HCT116 (cell line): ENCODE measurements around the gene C1orf167. TPM values are rescaled to one million over a fixed set of nuclear protein-coding genes. Genes with fewer than 3 reads are reported as not detected.

ENCODE experiments used
- ATAC-seq: fragments of 200-7000 bp; cut with Tn5 transposase; 2 replicates; pipeline ENCODE4 v1.9.1; 2020; ENCODE audit warnings: mild to moderate bottlenecking, moderate library complexity
- BruUV-seq: library from RNA; stranded (reverse); fragments of 400-500 nt; replicated peaks from 2 replicates; lab custom pipeline; 2021; lab: Mats Ljungman, UMichigan
- CTCF ChIA-PET: fragments of 300-600 bp; sonication (Branson Sonifier 250); formaldehyde crosslinking; loops from one replicate; lab custom pipeline; 2021; ENCODE audit warnings: antibody characterized with exemption; lab: Charles Lee
- POLR2A ChIA-PET: fragments of 300-600, 350-600 bp; sonication (Branson Sonifier 250); formaldehyde crosslinking; loops from one replicate; lab custom pipeline; 2021; ENCODE audit warnings: antibody characterized with exemption; lab: Charles Lee
- RAD21 ChIA-PET, 2 experiments: fragments of 300-600 bp; sonication (Branson Sonifier 250); formaldehyde crosslinking; loops; one replicate each; lab custom pipeline; 2023; ENCODE audit warnings: low total read pairs in 2 of 2; ENCODE audit not compliant: uncharacterized antibody in 2 of 2, unreplicated experiment in 2 of 2, low non-redundant PET in 1 of 2; lab: Charles Lee
- DNase-seq: peaks from one replicate; pipeline ENCODE4 v3.0.0-alpha.2; 2010; ENCODE audit warnings: low read depth, low spot score
- H2AFZ ChIP-seq: fragments of 200-600 bp; shearing (Covaris generic), sonication (generic); 2 replicates; pipeline ENCODE4 v1.6.1; 2017; ENCODE audit warnings: low read depth, mixed run types, mixed read lengths, antibody characterized with exemption, low read length; ENCODE audit not compliant: poor library complexity, severe bottlenecking
- H3K27ac ChIP-seq: 2 replicates; pipeline ENCODE4 v1.5.1; 2012; ENCODE audit warnings: low read depth, low read length
- H3K27me3 ChIP-seq: fragments of 200-600 bp; sonication (generic); 2 replicates; pipeline ENCODE4 v1.6.1; 2016; ENCODE audit warnings: mixed run types, low read length, mixed read lengths; ENCODE audit not compliant: insufficient read depth
- H3K36me3 ChIP-seq, 2 experiments: fragments of 200-500 bp in 1 of 2; fragments of 200-600 bp in 1 of 2; sonication (Bioruptor generic) in 1 of 2; sonication (generic) in 1 of 2; 2 replicates each; pipeline versions ENCODE4 v1.5.1 to v1.6.1; 2014 to 2016; ENCODE audit warnings: low read length in 2 of 2, inconsistent platforms in 1 of 2, mixed read lengths in 1 of 2, mixed run types in 1 of 2; ENCODE audit not compliant: insufficient read depth in 2 of 2, control insufficient read depth in 1 of 2
- H3K4me1 ChIP-seq, 2 experiments: fragments of 200-600 bp in 1 of 2; sonication (generic) in 1 of 2; 2 replicates each; pipeline versions ENCODE4 v1.5.1 to v1.6.1; 2012 to 2017; ENCODE audit warnings: low read length in 2 of 2, inconsistent platforms in 1 of 2, mild to moderate bottlenecking in 1 of 2, mixed read lengths in 1 of 2, mixed run types in 1 of 2, moderate library complexity in 1 of 2; ENCODE audit not compliant: insufficient read depth in 2 of 2, control insufficient read depth in 1 of 2
- H3K4me2 ChIP-seq: fragments of 200-600 bp; sonication (generic); 2 replicates; pipeline ENCODE4 v1.6.1; 2017; ENCODE audit warnings: mixed run types, low read length, mixed read lengths
- H3K4me3 ChIP-seq, 2 experiments: fragments of 200-600 bp in 1 of 2; sonication (generic) in 1 of 2; replicated peaks in 1 of 2; 2 replicates each; pipeline ENCODE4 v1.5.1; 2011 to 2016; ENCODE audit warnings: low read length in 2 of 2, control low read depth in 1 of 2, low read depth in 1 of 2, mild to moderate bottlenecking in 1 of 2, mixed read lengths in 1 of 2, mixed run types in 1 of 2
- H3K79me2 ChIP-seq: fragments of 200-600 bp; sonication (generic); 2 replicates; pipeline ENCODE4 v1.6.1; 2017; ENCODE audit warnings: mild to moderate bottlenecking, mixed run types, low read length, moderate library complexity, mixed read lengths; ENCODE audit not compliant: insufficient read depth
- H3K9ac ChIP-seq: fragments of 200-600 bp; sonication (generic); 2 replicates; pipeline ENCODE4 v1.6.1; 2016; ENCODE audit warnings: low read length, mixed read lengths
- H3K9me2 ChIP-seq: fragments of 200-600 bp; sonication (generic), shearing (Covaris generic); 2 replicates; pipeline ENCODE4 v1.6.1; 2017; ENCODE audit warnings: mixed run types, mild to moderate bottlenecking, moderate library complexity; ENCODE audit not compliant: insufficient read depth
- H3K9me3 ChIP-seq, 2 experiments: fragments of 200-500 bp in 1 of 2; fragments of 200-600 bp in 1 of 2; sonication (Bioruptor generic) in 1 of 2; sonication (generic) in 1 of 2; 2 replicates each; pipeline ENCODE4 v1.6.1; 2014 to 2017; ENCODE audit warnings: low read length in 2 of 2, mixed read lengths in 2 of 2, inconsistent platforms in 1 of 2, low read depth in 1 of 2, mild to moderate bottlenecking in 1 of 2, mixed run types in 1 of 2, moderate library complexity in 1 of 2; ENCODE audit not compliant: control insufficient read depth in 1 of 2, insufficient read depth in 1 of 2
- H4K20me1 ChIP-seq: fragments of 200-600 bp; sonication (generic), shearing (Covaris generic); 2 replicates; pipeline ENCODE4 v1.6.1; 2017; ENCODE audit warnings: mixed run types, mild to moderate bottlenecking, moderate library complexity; ENCODE audit not compliant: insufficient read depth
- CBX3 ChIP-seq: IDR thresholded peaks from 2 replicates; pipeline ENCODE4 v1.6.1; 2012; ENCODE audit warnings: low read depth
- EGR1 ChIP-seq: IDR thresholded peaks from 2 replicates; pipeline ENCODE4 v1.6.1; 2012; ENCODE audit warnings: low read depth
- ELF1 ChIP-seq: IDR thresholded peaks from 2 replicates; pipeline ENCODE4 v1.6.1; 2012; ENCODE audit warnings: low read depth, borderline replicate concordance
- EZH2 ChIP-seq: fragments of 200-600 bp; sonication (generic); IDR thresholded peaks from 2 replicates; pipeline ENCODE4 v1.6.1; 2017; ENCODE audit warnings: antibody characterized with exemption, mixed run types
- FOSL1 ChIP-seq: IDR thresholded peaks from 2 replicates; pipeline ENCODE4 v1.6.1; 2012; ENCODE audit warnings: low read depth
- POLR2A ChIP-seq: IDR thresholded peaks from 2 replicates; pipeline ENCODE4 v1.7.0; 2011; ENCODE audit warnings: borderline replicate concordance; ENCODE audit not compliant: insufficient read depth, insufficient read length; ENCODE audit errors: extremely low read depth
- POLR2AphosphoS5 ChIP-seq: IDR thresholded peaks from 2 replicates; pipeline ENCODE4 v1.6.1; 2011; ENCODE audit warnings: mild to moderate bottlenecking, low read depth, low read length, moderate library complexity
- SIN3A ChIP-seq: IDR thresholded peaks from 2 replicates; pipeline ENCODE4 v1.6.1; 2012; ENCODE audit warnings: low read depth
- SP1 ChIP-seq: IDR thresholded peaks from 2 replicates; pipeline ENCODE4 v1.6.1; 2012; ENCODE audit warnings: low read depth
- SRF ChIP-seq: IDR thresholded peaks from 2 replicates; pipeline ENCODE4 v1.6.1; 2012; ENCODE audit warnings: low read depth
- TCF7L2 ChIP-seq: IDR thresholded peaks from 2 replicates; pipeline ENCODE4 v1.7.0; 2011; ENCODE audit warnings: borderline replicate concordance, inconsistent platforms; ENCODE audit not compliant: insufficient read depth, insufficient read length; ENCODE audit errors: extremely low read depth
- YY1 ChIP-seq: IDR thresholded peaks from 2 replicates; pipeline ENCODE4 v1.6.1; 2011; ENCODE audit warnings: low read length, low read depth, moderate library complexity, mild to moderate bottlenecking; ENCODE audit not compliant: insufficient replicate concordance; ENCODE audit errors: extremely low read depth
- ZFX ChIP-seq: fragments of 450-650 bp; IDR thresholded peaks from 2 replicates; pipeline ENCODE4 v1.6.1; 2017
- intact Hi-C: fragments of 100-400 bp; cut with micrococcal nuclease; formaldehyde crosslinking; loops from 2 replicates; pipeline ENCODE4 v1.10.0; 2022
- total RNA-seq: library from RNA; stranded (reverse); gene quantifications from one replicate; pipeline ENCODE4 v1.2.1, GENCODE V29; 2021; ENCODE audit not compliant: unreplicated experiment
- TF ChIP-seq, protein P1 (sequence below): IDR thresholded peaks from 2 replicates; pipeline ENCODE4 v1.6.1; 2012
- TF ChIP-seq, protein P2 (sequence below): IDR thresholded peaks from 2 replicates; pipeline ENCODE4 v1.6.1; 2012; ENCODE audit warnings: low read depth
- TF ChIP-seq, protein P3 (sequence below), 3 experiments: fragments of 200-600 bp in 1 of 3; sonication (generic) in 1 of 3; IDR thresholded peaks in 2 of 3; conservative IDR thresholded peaks in 1 of 3; 2 replicates each; pipeline ENCODE4 v1.5.1; 2012 to 2017; ENCODE audit warnings: low read depth in 2 of 3, low read length in 2 of 3, antibody characterized with exemption in 1 of 3, borderline replicate concordance in 1 of 3, control low read depth in 1 of 3, mild to moderate bottlenecking in 1 of 3, mixed read lengths in 1 of 3, mixed run types in 1 of 3, moderate library complexity in 1 of 3; ENCODE audit not compliant: insufficient read depth in 1 of 3
- TF ChIP-seq, protein P4 (sequence below): IDR thresholded peaks from 2 replicates; pipeline ENCODE4 v1.6.1; 2012

C1orf167 gene
- total RNA-seq, 1 experiment from 2014 or later, result 0.12 TPM

DNA sequence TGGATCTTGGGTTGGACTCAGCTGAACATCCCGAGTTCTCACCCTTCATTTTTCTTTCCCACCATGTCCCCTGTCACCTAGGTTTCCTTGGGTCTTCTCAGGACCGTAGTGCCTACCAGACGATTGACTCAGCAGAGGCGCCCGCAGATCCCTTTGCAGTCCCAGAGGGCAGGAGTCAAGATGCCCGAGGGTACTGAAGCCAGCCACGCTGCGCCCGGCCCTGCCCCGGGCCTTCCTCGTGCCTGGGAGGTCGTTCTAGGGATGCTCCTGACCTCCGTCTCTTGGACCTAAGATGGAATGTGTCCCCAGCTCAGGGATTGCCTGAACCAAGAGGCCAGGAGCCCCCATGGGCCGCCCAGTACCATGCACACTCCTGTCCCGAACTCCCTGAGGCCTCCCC, 12.0 kb upstream of the C1orf167 start:
- no peak overlapping the region for H3K4me2 ChIP-seq
- TF ChIP-seq POLR2A, result no peak
- no peak for TF ChIP-seq ELF1
- TF ChIP-seq EGR1, result no peak
- no peak for TF ChIP-seq TCF7L2
- TF ChIP-seq, protein P1, sequence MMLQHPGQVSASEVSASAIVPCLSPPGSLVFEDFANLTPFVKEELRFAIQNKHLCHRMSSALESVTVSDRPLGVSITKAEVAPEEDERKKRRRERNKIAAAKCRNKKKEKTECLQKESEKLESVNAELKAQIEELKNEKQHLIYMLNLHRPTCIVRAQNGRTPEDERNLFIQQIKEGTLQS, result no peak
- no peaks in the 10 kb centered on the region for H3K27me3 ChIP-seq

DNA sequence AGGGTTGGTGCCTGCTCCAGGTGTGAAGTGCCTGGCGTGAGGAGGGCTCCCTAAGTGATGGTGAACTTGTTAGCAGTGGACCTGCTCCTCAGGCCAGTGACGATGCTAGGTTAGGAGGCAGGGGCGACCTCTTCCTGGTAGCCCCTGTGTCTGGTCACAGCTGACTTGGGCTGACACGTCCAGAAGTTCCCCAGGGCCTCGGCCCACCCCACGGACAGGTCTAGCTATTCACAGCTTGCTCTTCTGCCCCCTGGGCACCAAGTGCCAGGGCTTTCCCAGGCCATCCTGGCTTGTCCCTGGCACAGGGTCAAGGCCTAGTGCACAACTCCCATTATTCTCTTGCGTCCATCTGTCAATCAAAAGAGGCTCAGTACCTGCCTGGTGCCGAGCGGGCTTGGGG, 10.9 kb upstream of the C1orf167 start:
- ChIA-PET POLR2A (no interaction called here), RAD21 (no interaction called here), CTCF (no interaction called here)
- no TSS peak for BruUV-seq
- H3K9me3 ChIP-seq, result no peaks in the 10 kb centered on the region
- H3K79me2 ChIP-seq, result no peaks in the 10 kb centered on the region
- no peaks in the 10 kb centered on the region for H3K9me2 ChIP-seq
- no peak overlapping the region for H3K9ac ChIP-seq
- ATAC-seq (no peak), DNase-seq (no peak)
- H3K4me3 ChIP-seq, result no peak overlapping the region
- no peak overlapping the region for H3K27ac ChIP-seq
- no peak overlapping the region for H2AFZ ChIP-seq
- H3K4me1 ChIP-seq, result peaks cover 0 to 7% of the 10 kb centered on the region in 2 experiments; a peak in 3 of 4 replicates
- peaks cover 0 to 3% of the 10 kb centered on the region in 2 experiments; a peak in 1 of 4 replicates for H3K36me3 ChIP-seq
- no peaks in the 10 kb centered on the region for H4K20me1 ChIP-seq
- H3K27me3 ChIP-seq, result no peaks in the 10 kb centered on the region
- H3K4me2 ChIP-seq, result no peak overlapping the region
- intact Hi-C loops, result no loop called here
- TF ChIP-seq POLR2AphosphoS5 (no peak), POLR2A (no peak), SIN3A (no peak), SP1 (no peak), ELF1 (no peak), YY1 (no peak), FOSL1 (no peak), SRF (no peak), CBX3 (no peak), EZH2 (no peak), ZFX (no peak)
- TF ChIP-seq, protein P2, sequence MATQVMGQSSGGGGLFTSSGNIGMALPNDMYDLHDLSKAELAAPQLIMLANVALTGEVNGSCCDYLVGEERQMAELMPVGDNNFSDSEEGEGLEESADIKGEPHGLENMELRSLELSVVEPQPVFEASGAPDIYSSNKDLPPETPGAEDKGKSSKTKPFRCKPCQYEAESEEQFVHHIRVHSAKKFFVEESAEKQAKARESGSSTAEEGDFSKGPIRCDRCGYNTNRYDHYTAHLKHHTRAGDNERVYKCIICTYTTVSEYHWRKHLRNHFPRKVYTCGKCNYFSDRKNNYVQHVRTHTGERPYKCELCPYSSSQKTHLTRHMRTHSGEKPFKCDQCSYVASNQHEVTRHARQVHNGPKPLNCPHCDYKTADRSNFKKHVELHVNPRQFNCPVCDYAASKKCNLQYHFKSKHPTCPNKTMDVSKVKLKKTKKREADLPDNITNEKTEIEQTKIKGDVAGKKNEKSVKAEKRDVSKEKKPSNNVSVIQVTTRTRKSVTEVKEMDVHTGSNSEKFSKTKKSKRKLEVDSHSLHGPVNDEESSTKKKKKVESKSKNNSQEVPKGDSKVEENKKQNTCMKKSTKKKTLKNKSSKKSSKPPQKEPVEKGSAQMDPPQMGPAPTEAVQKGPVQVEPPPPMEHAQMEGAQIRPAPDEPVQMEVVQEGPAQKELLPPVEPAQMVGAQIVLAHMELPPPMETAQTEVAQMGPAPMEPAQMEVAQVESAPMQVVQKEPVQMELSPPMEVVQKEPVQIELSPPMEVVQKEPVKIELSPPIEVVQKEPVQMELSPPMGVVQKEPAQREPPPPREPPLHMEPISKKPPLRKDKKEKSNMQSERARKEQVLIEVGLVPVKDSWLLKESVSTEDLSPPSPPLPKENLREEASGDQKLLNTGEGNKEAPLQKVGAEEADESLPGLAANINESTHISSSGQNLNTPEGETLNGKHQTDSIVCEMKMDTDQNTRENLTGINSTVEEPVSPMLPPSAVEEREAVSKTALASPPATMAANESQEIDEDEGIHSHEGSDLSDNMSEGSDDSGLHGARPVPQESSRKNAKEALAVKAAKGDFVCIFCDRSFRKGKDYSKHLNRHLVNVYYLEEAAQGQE, result no peak
- TF ChIP-seq, protein P3, sequence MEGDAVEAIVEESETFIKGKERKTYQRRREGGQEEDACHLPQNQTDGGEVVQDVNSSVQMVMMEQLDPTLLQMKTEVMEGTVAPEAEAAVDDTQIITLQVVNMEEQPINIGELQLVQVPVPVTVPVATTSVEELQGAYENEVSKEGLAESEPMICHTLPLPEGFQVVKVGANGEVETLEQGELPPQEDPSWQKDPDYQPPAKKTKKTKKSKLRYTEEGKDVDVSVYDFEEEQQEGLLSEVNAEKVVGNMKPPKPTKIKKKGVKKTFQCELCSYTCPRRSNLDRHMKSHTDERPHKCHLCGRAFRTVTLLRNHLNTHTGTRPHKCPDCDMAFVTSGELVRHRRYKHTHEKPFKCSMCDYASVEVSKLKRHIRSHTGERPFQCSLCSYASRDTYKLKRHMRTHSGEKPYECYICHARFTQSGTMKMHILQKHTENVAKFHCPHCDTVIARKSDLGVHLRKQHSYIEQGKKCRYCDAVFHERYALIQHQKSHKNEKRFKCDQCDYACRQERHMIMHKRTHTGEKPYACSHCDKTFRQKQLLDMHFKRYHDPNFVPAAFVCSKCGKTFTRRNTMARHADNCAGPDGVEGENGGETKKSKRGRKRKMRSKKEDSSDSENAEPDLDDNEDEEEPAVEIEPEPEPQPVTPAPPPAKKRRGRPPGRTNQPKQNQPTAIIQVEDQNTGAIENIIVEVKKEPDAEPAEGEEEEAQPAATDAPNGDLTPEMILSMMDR (IDR thresholded peaks at IDR 0.05 in 2 of 3, conservative IDR thresholded peaks at IDR 0.05 in 1 of 3; ENCODE audit: borderline replicate concordance in 1 of 3, insufficient read depth in 1 of 3, low read depth in 2 of 3, low read length in 2 of 3), result no peak
- TF ChIP-seq, protein P4, sequence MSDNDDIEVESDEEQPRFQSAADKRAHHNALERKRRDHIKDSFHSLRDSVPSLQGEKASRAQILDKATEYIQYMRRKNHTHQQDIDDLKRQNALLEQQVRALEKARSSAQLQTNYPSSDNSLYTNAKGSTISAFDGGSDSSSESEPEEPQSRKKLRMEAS, result no peak

More for the DNA sequence above, 12.0 kb upstream of the C1orf167 start:
- CTCF ChIA-PET, result no interaction called here
- RAD21 ChIA-PET, result no interaction called here
- H3K4me1 ChIP-seq, result peaks cover 0 to 7% of the 10 kb centered on the region in 2 experiments; a peak in 3 of 4 replicates
- peaks cover 0 to 5% of the 10 kb centered on the region in 2 experiments; a peak in 1 of 4 replicates for H3K36me3 ChIP-seq
- no peak overlapping the region for H3K9ac ChIP-seq
- DNase-seq (no peak), ATAC-seq (no peak)
- H3K9me3 ChIP-seq, result no peaks in the 10 kb centered on the region
- H3K9me2 ChIP-seq, result no peaks in the 10 kb centered on the region
- no peaks in the 10 kb centered on the region for H4K20me1 ChIP-seq
- H2AFZ ChIP-seq, result no peak overlapping the region
- POLR2A ChIA-PET, result no interaction called here
- H3K4me3 ChIP-seq, result no peak overlapping the region
- H3K79me2 ChIP-seq, result no peaks in the 10 kb centered on the region
- BruUV-seq, result no TSS peak
- no peak overlapping the region for H3K27ac ChIP-seq
- intact Hi-C loops, result no loop called here
